ENCODE measurements around the gene CARS2.

CARS2 gene

GRCh38 chr13:110648146-110648819, 57.6 kb downstream of the CARS2 start:
- no peak for DNase-seq (ENCODE audit: insufficient read length, low spot score)
- FAIRE-seq: no peak
- TF ChIP-seq POLR2A (IDR thresholded peaks at IDR 0.05; ENCODE audit: low read depth, low read length): no peak

GRCh38 chr13:110647365-110647737, 58.6 kb downstream of the CARS2 start:
- TF ChIP-seq POLR2A (IDR thresholded peaks at IDR 0.05; ENCODE audit: low read depth, low read length): no peak
- FAIRE-seq: no peak
- no peak for DNase-seq (ENCODE audit: insufficient read length, low spot score)

GRCh38 chr13:110646442-110647364, 59.2 kb downstream of the CARS2 start:
- DNase-seq (ENCODE audit: insufficient read length, low spot score): no peak
- FAIRE-seq: no peak
- no peak for TF ChIP-seq POLR2A (IDR thresholded peaks at IDR 0.05; ENCODE audit: low read depth, low read length)

- FAIRE-seq: no peak
- DNase-seq (ENCODE audit: insufficient read length, low spot score): no peak
- no peak for TF ChIP-seq POLR2A (IDR thresholded peaks at IDR 0.05; ENCODE audit: low read depth, low read length)
These were observed 60.2 kb downstream of the CARS2 start for GRCh38 chr13:110645750-110646149.

- no peak for TF ChIP-seq POLR2A (IDR thresholded peaks at IDR 0.05; ENCODE audit: low read depth, low read length)
- FAIRE-seq: no peak
- no peak for DNase-seq (ENCODE audit: insufficient read length, low spot score)
These were observed 60.9 kb downstream of the CARS2 start for GRCh38 chr13:110644892-110645521.

GRCh38 chr13:110643768-110644421, 62.0 kb downstream of the CARS2 start:
- DNase-seq (ENCODE audit: insufficient read length, low spot score) (no peak), FAIRE-seq (no peak)
- TF ChIP-seq POLR2A (IDR thresholded peaks at IDR 0.05; ENCODE audit: low read depth, low read length): no peak

GRCh38 chr13:110643324-110643723, 62.6 kb downstream of the CARS2 start:
- TF ChIP-seq POLR2A (IDR thresholded peaks at IDR 0.05; ENCODE audit: low read depth, low read length): no peak
- DNase-seq (ENCODE audit: insufficient read length, low spot score): no peak
- FAIRE-seq: no peak

- TF ChIP-seq POLR2A (IDR thresholded peaks at IDR 0.05; ENCODE audit: low read depth, low read length): no peak
- DNase-seq (ENCODE audit: insufficient read length, low spot score): no peak
- no peak for FAIRE-seq
These were observed 63.5 kb downstream of the CARS2 start for GRCh38 chr13:110642291-110642981.

- FAIRE-seq: no peak
- no peak for DNase-seq (ENCODE audit: insufficient read length, low spot score)
These were observed 64.6 kb downstream of the CARS2 start for GRCh38 chr13:110641055-110642015.

GRCh38 chr13:110640591-110641029, 65.3 kb downstream of the CARS2 start:
- TF ChIP-seq POLR2A (IDR thresholded peaks at IDR 0.05; ENCODE audit: low read depth, low read length): no peak
- DNase-seq (ENCODE audit: insufficient read length, low spot score): no peak
- FAIRE-seq: no peak

More at GRCh38 chr13:110641055-110642015, 64.6 kb downstream of the CARS2 start:
- TF ChIP-seq POLR2A (IDR thresholded peaks at IDR 0.05; ENCODE audit: low read depth, low read length): no peak

GRCh38 chr13:110639935-110640334, 66.0 kb downstream of the CARS2 start:
- no peak for DNase-seq (ENCODE audit: insufficient read length, low spot score)
- TF ChIP-seq POLR2A (IDR thresholded peaks at IDR 0.05; ENCODE audit: low read depth, low read length): no peak
- FAIRE-seq: no peak

Data from H54 (cell line).